ENCODE measurements around the gene ANKUB1. TPM values are rescaled to one million over a fixed set of nuclear protein-coding genes. Genes with fewer than 3 reads are reported as not detected.

ANKUB1 gene
- total RNA-seq, 1 experiment from 2014 or later, result not detected

DNA sequence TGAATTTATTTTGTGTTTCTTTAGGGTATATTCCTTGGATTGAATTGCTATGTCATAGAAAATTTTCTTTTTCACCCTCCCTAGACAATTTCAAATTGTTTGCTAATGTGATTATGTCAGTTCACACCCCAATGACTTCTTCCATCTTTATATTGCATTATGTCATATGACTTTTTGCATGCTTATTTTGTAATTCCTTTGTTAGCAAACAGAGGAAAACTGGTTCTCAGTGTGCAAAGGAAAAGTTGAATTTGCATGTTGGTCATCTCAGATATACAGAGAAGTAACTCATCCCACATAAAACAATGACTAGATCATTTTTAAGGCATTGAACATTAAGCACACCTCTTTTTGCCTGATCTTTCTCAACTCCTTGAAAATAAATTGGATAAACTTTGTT, 17.3 kb upstream of the ANKUB1 start:
- DNase-seq (ENCODE audit: low spot score), result no peak

- peak; percentile 90 for DNase-seq (ENCODE audit: low spot score)
Measured at GRCh38 chr3:149808209-149808829, 16.0 kb upstream of the ANKUB1 start.

DNA sequence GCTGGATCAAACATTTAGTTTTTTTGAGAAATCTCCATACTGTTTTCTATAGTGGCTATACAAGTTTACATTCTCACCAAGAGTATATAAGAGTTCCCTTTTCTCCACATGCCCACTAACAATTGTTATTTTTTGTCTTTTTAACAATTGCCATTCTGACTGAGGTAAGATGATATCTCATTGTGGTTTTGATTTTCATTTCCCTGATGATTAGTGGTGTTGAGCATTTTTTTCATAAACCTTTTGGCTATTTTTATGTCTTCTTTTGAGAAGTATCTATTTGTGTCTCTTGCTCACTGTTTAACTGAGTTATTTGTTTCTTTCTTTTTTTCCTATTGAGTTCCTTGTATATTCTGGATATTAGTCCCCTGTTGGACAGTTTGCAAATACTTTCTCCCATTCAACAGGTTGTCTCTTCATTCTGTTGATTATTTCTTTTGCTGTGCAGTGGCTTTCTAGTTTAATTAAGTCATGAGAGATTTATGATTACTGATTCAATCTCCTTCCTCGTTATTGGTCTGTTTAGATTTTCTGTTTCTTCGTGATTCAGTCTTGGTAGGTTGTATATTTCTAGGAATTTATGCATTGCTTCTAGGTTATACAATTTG, 13.9 kb upstream of the ANKUB1 start:
- DNase-seq (ENCODE audit: low spot score), result no peak

- no peak for DNase-seq (ENCODE audit: low spot score)
Measured at GRCh38 chr3:149801639-149802038, 9.3 kb upstream of the ANKUB1 start.

GRCh38 chr3:149801195-149801594, 8.8 kb upstream of the ANKUB1 start:
- no peak for DNase-seq (ENCODE audit: low spot score)

DNA sequence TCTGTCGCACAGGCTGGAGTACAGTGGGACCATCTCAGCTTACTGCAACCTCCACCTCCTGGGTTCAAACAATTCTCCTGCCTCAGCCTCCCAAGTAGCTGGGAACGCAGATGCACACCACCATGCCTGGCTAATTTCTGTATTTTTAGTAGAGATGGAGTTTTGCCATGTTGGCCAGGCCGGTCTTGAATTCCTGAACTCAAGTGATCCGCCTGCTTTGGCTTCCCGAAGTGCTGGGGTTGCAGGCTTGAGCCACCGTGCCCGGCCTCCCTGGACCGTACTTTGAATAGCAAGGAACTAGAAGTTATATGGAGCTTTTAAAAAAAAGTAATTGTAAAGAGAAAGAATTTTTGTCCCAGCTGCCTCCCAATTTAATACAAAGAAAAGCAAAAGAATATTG, 8.3 kb upstream of the ANKUB1 start:
- DNase-seq (ENCODE audit: low spot score), result no peak

DNA sequence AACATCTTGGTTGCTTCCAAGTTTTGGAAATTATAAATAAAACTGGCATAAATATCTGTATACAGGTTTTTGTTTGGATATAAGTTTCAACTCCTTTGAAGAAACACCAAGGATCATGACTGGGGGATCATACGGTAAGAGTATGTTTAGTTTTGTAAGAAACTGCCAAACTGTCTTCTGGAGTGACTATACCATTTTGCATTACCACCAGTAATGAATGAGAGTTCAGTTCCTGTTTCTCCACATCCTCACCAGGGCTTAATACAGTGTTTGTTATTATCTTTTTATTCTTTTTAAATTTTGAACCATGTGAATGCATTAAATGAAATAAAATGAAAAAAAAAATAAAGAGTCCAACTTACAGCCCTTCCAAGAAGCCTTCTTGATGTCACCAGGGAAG, 3.7 kb upstream of the ANKUB1 start:
- no peak for DNase-seq (ENCODE audit: low spot score)

DNA sequence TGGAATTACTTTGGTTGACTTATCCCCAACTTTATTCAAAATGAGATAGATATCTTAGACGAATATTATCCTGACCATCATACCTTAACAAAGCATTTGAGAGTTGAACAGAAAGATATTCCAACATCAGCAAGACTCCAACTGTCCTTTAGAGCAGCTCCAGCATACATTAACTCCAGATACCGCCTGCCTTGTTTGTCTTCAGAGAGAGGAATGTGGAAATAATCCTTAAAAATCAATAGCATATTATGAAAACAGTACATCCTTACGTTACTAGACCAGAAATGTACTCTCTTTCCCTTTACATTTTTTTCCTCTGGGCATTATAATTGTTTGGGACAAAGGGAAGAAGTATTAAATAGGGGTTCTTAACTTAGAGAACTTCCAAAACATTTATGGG, 1.7 kb downstream of the ANKUB1 start:
- DNase-seq (ENCODE audit: low spot score), result no peak

DNA sequence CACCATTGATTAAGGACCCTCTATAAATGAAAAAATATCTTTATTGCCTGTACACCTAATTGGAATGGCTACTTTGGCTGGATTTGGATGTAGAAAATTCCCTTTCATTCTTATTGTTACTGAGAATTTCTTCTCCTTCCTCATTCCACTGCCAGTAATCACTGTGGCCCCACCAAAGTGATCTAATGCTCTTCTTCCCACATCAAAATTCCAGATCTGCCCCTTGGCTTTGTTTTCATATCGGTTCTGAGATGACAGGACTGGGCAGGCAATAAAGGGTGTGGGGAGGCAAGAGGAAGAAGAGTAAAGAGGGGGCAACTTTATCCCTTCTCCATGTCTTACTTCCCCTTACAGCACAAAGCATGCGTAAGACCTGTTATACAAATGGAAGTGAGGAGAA, 2.1 kb downstream of the ANKUB1 start:
- DNase-seq (ENCODE audit: low spot score), result no peak

DNA sequence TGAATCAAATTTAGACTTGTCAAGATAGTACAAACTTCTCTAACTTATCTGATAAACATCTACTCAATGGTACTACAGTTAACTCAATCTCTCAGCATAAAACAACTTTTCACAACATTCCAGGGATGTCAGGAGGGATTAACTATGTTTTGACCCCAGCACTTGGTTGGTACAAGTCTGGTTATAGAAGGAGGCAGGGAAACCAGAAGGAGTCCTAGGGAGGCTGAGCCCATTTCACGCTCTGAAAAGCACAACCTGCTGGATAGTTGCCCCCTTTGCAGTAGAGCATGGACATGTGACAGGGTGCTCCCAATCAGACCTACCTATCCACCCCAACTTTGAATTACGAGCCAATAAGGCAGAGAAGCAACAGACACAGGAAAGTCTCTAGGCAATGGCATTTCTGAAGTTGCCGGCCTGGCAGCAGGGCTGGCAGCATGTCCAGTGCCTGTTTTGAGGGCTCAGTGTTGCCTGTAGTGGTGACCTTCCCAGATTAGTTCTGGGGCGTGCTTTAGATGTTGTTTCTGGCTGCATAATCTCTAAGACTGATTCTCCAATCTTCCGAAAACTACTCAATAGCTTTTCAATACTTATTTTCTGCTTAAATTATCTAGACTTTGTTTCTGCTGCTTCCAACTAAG, 8.2 kb downstream of the ANKUB1 start:
- no peak for DNase-seq (ENCODE audit: low spot score)

DNA sequence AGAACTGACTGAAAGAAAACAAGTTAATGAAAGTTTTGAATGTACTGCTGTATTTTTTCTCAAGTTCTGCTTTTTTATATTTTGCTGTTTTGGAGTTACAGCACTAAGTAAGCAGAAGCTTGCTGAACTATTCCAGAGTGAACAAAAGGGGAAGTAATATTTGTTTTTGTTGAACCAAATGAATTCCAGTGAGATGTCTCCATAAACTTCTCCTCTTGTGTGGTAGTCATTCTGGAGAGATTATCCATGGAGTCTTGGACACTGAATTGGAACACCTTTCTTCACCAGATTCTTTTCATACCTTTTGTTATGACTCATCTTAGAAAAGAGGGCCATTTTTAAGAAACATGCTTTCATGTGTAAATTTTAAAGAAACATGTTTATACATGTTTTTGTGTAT, 8.8 kb downstream of the ANKUB1 start:
- DNase-seq (ENCODE audit: low spot score), result no peak

GRCh38 chr3:149781741-149782140, 10.6 kb downstream of the ANKUB1 start:
- DNase-seq (ENCODE audit: low spot score), result no peak

DNA sequence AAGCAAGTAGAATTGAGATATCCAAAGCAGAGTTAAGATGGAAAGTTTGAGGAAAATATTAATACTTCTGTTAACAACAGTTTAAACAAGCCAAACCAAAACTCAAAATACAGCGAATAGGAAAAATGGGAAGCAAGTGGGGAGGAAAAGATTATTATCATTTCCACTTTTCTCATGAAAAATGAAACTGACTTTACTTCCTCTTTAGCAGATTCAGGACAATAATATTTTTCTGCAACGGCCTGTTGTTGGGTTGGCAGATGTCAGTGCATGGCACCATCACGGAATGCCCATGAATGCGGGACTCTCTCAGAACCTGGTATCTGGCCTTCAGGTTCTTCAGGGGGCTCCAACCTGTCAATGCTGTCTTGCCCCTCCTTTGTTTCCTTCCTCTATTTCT, 11.1 kb downstream of the ANKUB1 start:
- no peak for DNase-seq (ENCODE audit: low spot score)

- no peak for DNase-seq (ENCODE audit: low spot score)
Measured at GRCh38 chr3:149777414-149778214, 14.7 kb downstream of the ANKUB1 start.

GRCh38 chr3:149776170-149776569, 16.2 kb downstream of the ANKUB1 start:
- no peak for DNase-seq (ENCODE audit: low spot score)

- DNase-seq (ENCODE audit: low spot score), result no peak
Measured at GRCh38 chr3:149772861-149773260, 19.5 kb downstream of the ANKUB1 start.

- DNase-seq (ENCODE audit: low spot score), result peak; percentile 78
Measured at GRCh38 chr3:149771652-149772271, 20.6 kb downstream of the ANKUB1 start.

GRCh38 chr3:149770246-149770645, 22.1 kb downstream of the ANKUB1 start:
- DNase-seq (ENCODE audit: low spot score), result no peak

GRCh38 chr3:149768704-149769103, 23.6 kb downstream of the ANKUB1 start:
- DNase-seq (ENCODE audit: low spot score), result no peak

DNA sequence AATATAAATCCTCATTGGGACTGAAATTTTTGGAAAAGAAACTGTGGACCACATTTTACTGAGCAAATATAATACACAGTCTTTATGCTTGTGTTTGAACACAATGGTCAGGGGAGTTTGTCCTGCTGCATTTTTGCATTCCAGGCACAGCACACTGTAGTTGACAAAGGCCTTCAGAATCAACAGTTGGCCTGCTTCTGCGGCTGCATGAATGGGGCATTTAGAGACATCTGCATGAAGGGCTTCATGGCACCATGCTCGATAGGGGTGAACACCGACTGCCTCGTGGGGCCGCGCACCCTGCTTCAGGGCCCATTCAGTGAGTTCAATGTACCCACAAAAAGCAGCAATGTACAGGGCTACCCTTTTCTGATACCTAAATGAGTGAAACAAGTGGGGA, 24.6 kb downstream of the ANKUB1 start:
- DNase-seq (ENCODE audit: low spot score), result no peak

- DNase-seq (ENCODE audit: low spot score), result peak; percentile 37
Measured at GRCh38 chr3:149765762-149766334, 26.5 kb downstream of the ANKUB1 start.

DNA sequence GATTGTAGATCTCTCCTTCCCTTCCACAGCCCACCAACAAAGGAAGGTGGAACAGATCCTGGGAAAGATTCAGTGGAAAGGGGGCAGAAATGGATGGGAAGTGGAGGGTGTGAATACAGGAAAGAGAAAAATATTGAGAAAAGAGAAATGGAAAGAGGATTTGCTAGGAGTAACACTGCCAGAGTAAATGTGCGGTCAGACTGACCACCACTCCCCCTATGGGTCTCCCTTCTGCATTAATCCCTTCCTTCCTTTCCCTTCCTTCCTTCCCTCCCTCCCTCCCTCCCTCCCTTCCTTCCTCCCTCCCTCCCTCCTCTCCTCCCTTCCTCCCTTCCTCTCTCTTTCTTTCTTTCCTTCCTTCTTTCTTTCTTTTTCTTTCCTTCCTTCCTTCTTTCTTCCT, 28.1 kb downstream of the ANKUB1 start:
- no peak for DNase-seq (ENCODE audit: low spot score)
